DMS 273 treated with DMSO at 0.1 percent for 48 hours (cell line): ENCODE data around the gene NID2.

Experiments used
- DNase-seq: peaks from one replicate; lab custom pipeline; 2025; lab: John Stamatoyannopoulos, UW

Gene NID2

GRCh38 chr14:52079239-52079959 lies 10.5 kb upstream of the NID2 start:
- DNase-seq: no peak

GRCh38 chr14:52078721-52079120 lies 9.9 kb upstream of the NID2 start:
- no peak for DNase-seq

DNA sequence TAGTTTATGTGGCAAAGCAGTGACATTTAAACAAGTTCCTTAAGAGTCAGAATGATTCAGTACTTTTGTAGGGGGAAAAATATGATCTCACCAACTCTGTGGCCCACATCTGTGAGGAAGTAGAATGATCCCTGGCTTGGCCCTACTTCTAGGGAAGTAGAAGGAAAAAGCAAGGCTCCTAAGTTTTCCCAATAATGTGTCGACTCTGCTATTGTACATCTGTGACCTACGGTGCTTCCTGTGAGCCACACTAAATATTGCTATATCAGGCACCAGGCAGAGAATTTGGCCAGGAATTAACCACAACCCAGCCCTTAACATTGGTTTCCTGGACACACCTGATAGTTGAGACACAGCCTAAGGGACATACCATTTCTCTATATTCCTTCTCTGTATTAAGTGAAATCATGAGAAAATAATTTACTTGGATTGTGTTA lies 9.3 kb upstream of the NID2 start:
- no peak for DNase-seq

- DNase-seq: no peak
These were observed 8.6 kb upstream of the NID2 start for GRCh38 chr14:52077256-52077979.

DNA sequence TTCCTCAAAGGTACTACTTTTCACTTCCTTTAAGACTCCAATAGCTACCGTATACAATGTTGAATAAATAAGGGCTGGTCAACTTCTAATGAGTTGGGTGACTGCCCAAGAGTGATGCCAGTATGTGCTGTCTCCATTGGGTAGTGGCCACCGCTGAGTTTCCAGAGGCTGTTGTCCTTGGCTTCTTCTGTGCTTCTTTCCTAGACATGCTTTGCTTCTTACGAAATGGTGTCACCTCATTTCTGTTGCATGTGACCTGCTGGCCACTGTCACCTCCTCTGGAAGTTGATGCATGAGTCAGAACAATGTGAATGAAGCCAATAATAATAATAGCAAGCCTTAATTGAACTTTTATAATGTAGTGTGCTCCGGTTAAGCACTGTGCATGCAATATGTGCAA lies 7.5 kb upstream of the NID2 start:
- DNase-seq: no peak

GRCh38 chr14:52075371-52075770 lies 6.5 kb upstream of the NID2 start:
- no peak for DNase-seq

- no peak for DNase-seq
These were observed 4.4 kb upstream of the NID2 start for GRCh38 chr14:52073251-52073650.

GRCh38 chr14:52072266-52072780 lies 3.5 kb upstream of the NID2 start:
- no peak for DNase-seq

DNA sequence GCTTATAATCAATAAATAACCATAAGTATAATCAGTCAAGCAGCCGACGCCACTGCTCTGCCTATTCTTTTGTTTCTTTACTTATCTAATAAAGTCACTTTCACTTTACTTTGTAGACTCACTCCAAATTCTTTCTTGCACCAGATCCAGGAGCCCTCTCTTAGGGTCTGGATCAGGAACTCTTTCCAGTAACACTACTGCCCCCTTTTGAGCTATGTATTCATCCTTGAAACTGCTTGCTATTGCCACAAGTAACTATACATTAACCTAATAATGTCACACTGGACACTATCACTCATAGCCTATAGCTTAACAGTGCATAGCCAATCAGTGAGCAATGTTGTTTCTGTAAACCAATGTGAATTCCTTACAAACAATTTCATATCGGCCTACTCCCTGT lies 2.8 kb upstream of the NID2 start:
- DNase-seq: no peak

DNA sequence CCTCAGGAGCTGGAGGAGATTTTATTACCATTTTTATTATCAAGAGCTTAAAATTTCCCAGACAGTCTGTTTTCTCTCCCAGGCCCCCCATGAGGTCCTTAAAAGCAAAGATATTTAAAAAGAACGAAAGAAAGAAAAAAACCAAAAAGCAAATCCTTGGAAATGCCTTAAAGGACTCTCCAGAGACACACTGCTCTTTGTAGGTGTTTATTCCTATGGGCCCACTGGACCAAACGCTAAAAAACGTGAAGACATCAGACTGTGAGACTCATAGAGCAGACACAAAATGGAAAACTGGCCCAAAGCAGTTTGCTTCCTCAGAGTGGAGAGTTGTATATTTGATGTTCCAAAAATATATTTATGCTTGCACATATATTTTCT lies 1.2 kb upstream of the NID2 start:
- no peak for DNase-seq

- no peak for DNase-seq
These were observed 620 bp upstream of the NID2 start for GRCh38 chr14:52069307-52070050.

DNA sequence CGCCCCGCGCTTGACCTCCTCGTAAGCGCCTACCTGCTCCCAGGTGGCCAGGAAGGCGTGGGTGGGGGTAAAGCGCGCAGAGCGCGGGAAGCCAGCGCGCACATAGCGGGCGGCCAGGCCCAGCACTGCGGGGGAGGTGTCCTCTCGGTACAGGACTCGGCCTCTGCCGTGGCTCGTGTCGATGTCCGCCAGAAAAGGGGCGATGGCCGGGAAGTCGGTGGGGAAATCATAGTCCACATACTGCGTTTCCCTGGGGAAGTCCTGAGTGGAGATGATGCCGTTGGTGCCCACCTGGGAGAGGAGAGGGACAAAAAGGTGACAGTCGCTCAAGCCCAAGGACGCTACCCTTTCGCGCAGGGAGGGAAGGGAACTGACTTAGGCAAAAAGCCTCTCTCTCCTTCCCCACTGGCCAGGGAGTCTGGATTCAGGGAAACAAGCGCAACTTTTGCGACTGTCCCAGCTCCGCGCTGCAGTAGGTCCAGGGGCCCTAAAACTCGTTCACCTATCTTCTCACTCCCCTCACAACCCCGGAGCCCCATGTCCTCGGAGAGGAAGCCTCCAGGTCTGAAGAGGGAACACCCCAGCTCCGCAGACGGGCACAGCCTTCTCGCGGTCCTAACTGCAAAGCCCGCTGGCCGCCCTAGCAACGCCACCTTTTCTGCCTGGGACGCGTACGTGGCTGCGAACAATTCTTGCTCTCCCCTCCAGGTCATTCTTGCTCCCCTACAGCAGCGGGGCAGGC lies 815 bp downstream of the NID2 start:
- DNase-seq: no peak

DNA sequence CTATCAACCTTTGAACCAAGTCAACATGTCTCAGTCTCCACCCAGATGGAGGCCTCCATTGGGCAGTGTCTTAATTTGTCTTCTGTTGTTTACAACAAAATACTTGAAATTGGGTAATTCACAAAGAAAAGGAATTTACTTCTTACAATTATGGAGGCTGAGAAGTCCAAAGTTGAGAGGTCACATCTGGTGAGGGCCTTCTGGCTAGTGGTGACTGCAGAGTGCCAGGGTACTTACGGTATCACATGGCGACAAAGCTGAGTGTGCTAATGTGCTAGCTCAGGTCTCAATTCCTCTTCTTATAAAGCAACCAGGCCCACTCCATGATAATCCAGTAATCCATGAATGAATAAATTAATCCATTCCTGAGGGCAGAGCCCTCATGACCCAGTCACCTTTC lies 4.7 kb downstream of the NID2 start:
- no peak for DNase-seq

GRCh38 chr14:52063052-52063462 lies 5.8 kb downstream of the NID2 start:
- DNase-seq: no peak

GRCh38 chr14:52061890-52062289 lies 7.0 kb downstream of the NID2 start:
- DNase-seq: no peak

GRCh38 chr14:52061390-52061789 lies 7.5 kb downstream of the NID2 start:
- no peak for DNase-seq

- no peak for DNase-seq
These were observed 8.8 kb downstream of the NID2 start for GRCh38 chr14:52060080-52060479.

- DNase-seq: no peak
These were observed 9.2 kb downstream of the NID2 start for GRCh38 chr14:52059649-52060048.

DNA sequence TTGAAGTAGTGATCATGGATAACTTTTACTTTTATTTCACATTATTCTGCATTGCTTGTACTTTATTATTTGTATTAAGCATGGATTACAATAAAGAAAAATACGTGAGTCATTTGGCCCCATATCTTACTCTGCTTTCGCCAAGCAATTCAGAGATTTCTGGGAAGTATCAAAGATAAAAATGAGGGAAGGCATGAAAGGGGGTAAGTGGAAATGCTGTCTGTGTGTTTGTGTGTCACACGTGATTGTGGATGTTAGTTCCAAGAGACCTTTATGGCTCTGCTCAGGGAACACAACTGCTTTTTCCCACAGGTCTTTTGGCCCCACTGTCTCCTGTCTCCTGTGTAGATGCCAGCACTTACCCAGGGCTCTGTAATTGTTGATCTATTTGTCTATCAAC lies 10.5 kb downstream of the NID2 start:
- no peak for DNase-seq

- no peak for DNase-seq
These were observed 13.7 kb downstream of the NID2 start for GRCh38 chr14:52055167-52055566.

DNA sequence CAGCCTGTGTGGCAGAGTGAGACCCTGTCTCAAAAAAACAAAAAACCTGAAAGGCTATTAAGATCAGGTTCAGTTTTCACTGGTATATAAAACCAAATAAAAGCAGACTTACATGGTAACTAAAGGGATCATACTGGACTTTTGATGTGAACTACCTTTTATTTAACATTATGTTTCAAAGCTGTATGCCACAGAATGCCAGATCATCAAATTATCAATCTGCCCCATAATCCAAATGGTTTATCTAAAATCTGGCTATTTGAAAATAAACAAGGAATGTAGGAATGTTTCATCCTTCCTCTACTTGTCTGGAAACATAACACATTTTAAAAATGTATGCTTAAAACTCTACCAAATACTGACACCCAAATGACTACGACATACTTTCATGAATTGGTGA lies 14.2 kb downstream of the NID2 start:
- no peak for DNase-seq

- no peak for DNase-seq
These were observed 15.8 kb downstream of the NID2 start for GRCh38 chr14:52053044-52053443.
